Uterus (tissue), 4 donors: ENCODE data around the gene RHOBTB1. TPM values are rescaled to one million over a fixed set of nuclear protein-coding genes. Genes with fewer than 3 reads are reported as not detected.
A peak's percentile ranks its signal among the peaks of the same experiment; 100 is the strongest.

Source experiments
- DNase-seq, 2 donors: peaks; one replicate each; pipeline ENCODE4 v3.0.0-alpha.2; 2019 to 2020
- H3K27ac ChIP-seq, 2 donors: fragments of 200-600 bp; sonication (generic); 1 replicate in 1 of 2; 2 replicates in 1 of 2; pipeline ENCODE4 v1.5.1; 2016 to 2018
- H3K27me3 ChIP-seq, 2 donors: fragments of 200-600 bp; sonication (generic); one replicate each; pipeline ENCODE4 v1.5.1; 2018 to 2019; ENCODE audit warnings: control low read depth in 1 of 2
- H3K36me3 ChIP-seq, 2 donors: fragments of 200-600 bp; sonication (generic); one replicate each; pipeline ENCODE4 v1.5.1; 2019; ENCODE audit warnings: control low read depth in 1 of 2
- H3K4me1 ChIP-seq, 2 donors: fragments of 200-600 bp; sonication (generic); one replicate each; pipeline ENCODE4 v1.5.1; 2018 to 2019; ENCODE audit warnings: control low read depth in 1 of 2
- H3K4me3 ChIP-seq, 2 donors: fragments of 200-600 bp; sonication (generic); 1 replicate in 1 of 2; 2 replicates in 1 of 2; pipeline ENCODE4 v1.5.1; 2018 to 2019; ENCODE audit warnings: mild to moderate bottlenecking in 1 of 2
- H3K9me3 ChIP-seq, 2 donors: fragments of 200-600 bp; sonication (generic); one replicate each; pipeline ENCODE4 v1.5.1; 2019; ENCODE audit warnings: control low read depth in 1 of 2
- CTCF ChIP-seq, 4 experiments: fragments of 200-600 bp in 2 of 4; fragments of 450-650 bp in 2 of 4; sonication (generic) in 2 of 4; IDR thresholded peaks; one replicate each; pipeline ENCODE4 v1.5.1; 2016 to 2019; ENCODE audit warnings: antibody characterized with exemption in 4 of 4, mild to moderate bottlenecking in 2 of 4, moderate library complexity in 1 of 4
- POLR2A ChIP-seq, 2 donors: fragments of 450-650 bp; IDR thresholded peaks; one replicate each; pipeline ENCODE4 v1.6.1; 2016; ENCODE audit warnings: antibody characterized with exemption in 2 of 2, mild to moderate bottlenecking in 1 of 2, moderate library complexity in 1 of 2
- intact Hi-C: fragments of 100-400 bp; cut with DNase I; formaldehyde crosslinking; loops from one replicate; pipeline ENCODE4 v1.15.1; 2023; ENCODE audit warnings: low total_unique reads
- total RNA-seq, 4 donors: library from RNA; depleted of rRNA in 3 of 4; stranded (reverse); fragments of >200 nt in 3 of 4; gene quantifications; one replicate each; pipeline versions ENCODE4 v1.1.0 to v1.2.4, GENCODE V29; 2014 to 2023
- donor health status: DM: yes; HTN: yes; CAD: no.

Gene RHOBTB1
- total RNA-seq, 4 donors from 2014 or later: 6.9 to 67.5 (median 13.8) TPM

- Histone ChIP-seq H3K36me3 (no peaks in the 10 kb centered on the region), H3K4me3 (peak overlapping the region; percentile 63 to 87), H3K27ac (peak overlapping the region; percentile 96 to 97), H3K9me3 (no peaks in the 10 kb centered on the region), H3K4me1 (no peaks in the 10 kb centered on the region), H3K27me3 (no peaks in the 10 kb centered on the region)
- intact Hi-C loops: no loop called here
- no peak for DNase-seq
- TF ChIP-seq POLR2A (IDR thresholded peaks at IDR 0.05) (no peak), CTCF (IDR thresholded peaks at IDR 0.05) (no peak)
These were observed 1.7 kb downstream of the RHOBTB1 start for GRCh38 chr10:60942134-60942787.

GRCh38 chr10:60940446-60940845 is 3.5 kb downstream of the RHOBTB1 start:
- intact Hi-C loops: no loop called here
- H3K27ac ChIP-seq: peak overlapping the region; percentile 96 to 97
- H3K27me3 ChIP-seq: no peaks in the 10 kb centered on the region
- TF ChIP-seq CTCF (IDR thresholded peaks at IDR 0.05) (no peak), POLR2A (IDR thresholded peaks at IDR 0.05) (no peak)
- no peak overlapping the region for H3K4me3 ChIP-seq
- no peaks in the 10 kb centered on the region for H3K4me1 ChIP-seq
- no peak for DNase-seq
- no peaks in the 10 kb centered on the region for H3K36me3 ChIP-seq
- H3K9me3 ChIP-seq: no peaks in the 10 kb centered on the region

- DNase-seq: no peak
These were observed 6.0 kb downstream of the RHOBTB1 start for GRCh38 chr10:60937784-60938654.

GRCh38 chr10:60937022-60937421 is 7.0 kb downstream of the RHOBTB1 start:
- H3K36me3 ChIP-seq: no peaks in the 10 kb centered on the region
- no peak for DNase-seq
- TF ChIP-seq POLR2A (IDR thresholded peaks at IDR 0.05) (no peak), CTCF (IDR thresholded peaks at IDR 0.05) (no peak)
- H3K4me3 ChIP-seq: no peak overlapping the region
- H3K27me3 ChIP-seq: no peaks in the 10 kb centered on the region
- H3K9me3 ChIP-seq: no peaks in the 10 kb centered on the region
- no peaks in the 10 kb centered on the region for H3K4me1 ChIP-seq
- intact Hi-C loops: no loop called here
- peak overlapping the region; percentile 61 to 69 for H3K27ac ChIP-seq

More at GRCh38 chr10:60937784-60938654, 6.0 kb downstream of the RHOBTB1 start:
- Histone ChIP-seq H3K27me3 (no peaks in the 10 kb centered on the region), H3K4me3 (no peak overlapping the region), H3K9me3 (no peaks in the 10 kb centered on the region), H3K27ac (peak overlapping the region; percentile 61 to 69), H3K36me3 (no peaks in the 10 kb centered on the region), H3K4me1 (no peaks in the 10 kb centered on the region)
- TF ChIP-seq CTCF (IDR thresholded peaks at IDR 0.05) (no peak), POLR2A (IDR thresholded peaks at IDR 0.05) (no peak)
- intact Hi-C loops: no loop called here
